Activated CD4-positive, alpha-beta T cell treated with anti-CD3 and anti-CD28 coated beads, Interleukin-2, Interleukin-4, amounts not matched to agents 100 ng/mL and 50 ng/mL, durations not matched to agents 16 hours and 8 hours (primary cell): Measurements from ENCODE around the gene CTLA4.

Source experiments
- DNase-seq: peaks from one replicate; pipeline ENCODE4 v3.0.0-alpha.2; 2020; ENCODE audit warnings: low spot score

Gene CTLA4

GRCh38 chr2:203867561-203868200 lies at the start of gene CTLA4:
Gene CTLA4 (plus strand): TSS chr2:203867771. CDS start chr2:203867943, 172 bp downstream.
- peak; percentile 83 for DNase-seq

GRCh38 chr2:203818656-203819055 lies 48.9 kb upstream of the CTLA4 start:
- DNase-seq = no peak

DNA sequence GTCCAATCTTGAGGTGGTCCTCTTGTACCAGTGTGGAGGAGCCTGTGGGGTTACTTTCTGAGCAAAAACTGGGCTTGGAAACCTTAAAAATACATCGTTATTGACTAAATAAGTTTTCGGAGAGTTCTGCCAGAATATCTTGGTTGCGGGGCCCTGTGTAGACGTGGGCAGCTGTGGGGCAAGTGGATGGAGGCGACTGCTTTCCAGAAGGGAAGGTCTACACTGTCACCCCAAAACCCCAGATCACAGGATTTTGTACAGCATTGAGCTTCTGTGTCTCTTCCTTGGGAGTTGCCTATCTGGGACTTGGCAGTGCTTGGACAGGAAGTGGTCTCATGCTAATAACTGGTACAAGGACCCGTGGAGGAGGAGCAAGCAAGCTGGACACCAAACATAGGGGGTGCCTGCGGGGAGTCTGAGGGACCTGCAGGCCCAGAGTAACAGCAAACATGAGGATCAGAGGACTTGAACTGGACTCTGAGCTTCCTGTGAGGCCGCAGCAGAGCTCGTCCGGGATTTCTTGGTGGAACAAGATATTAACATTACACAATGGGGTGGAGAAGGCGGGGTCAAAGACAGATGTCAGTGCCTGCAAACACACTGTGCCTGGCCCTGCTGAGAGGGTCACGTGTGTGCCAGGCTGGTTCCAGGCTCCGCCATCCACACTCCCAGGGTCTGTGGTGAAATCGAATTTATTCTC lies 48.0 kb upstream of the CTLA4 start:
- DNase-seq = no peak

- DNase-seq = no peak
Observed at GRCh38 chr2:203820969-203821368, 46.6 kb upstream of the CTLA4 start.

- no peak for DNase-seq
Observed at GRCh38 chr2:203822240-203822639, 45.3 kb upstream of the CTLA4 start.

GRCh38 chr2:203823173-203823572 lies 44.4 kb upstream of the CTLA4 start:
- DNase-seq = no peak

- no peak for DNase-seq
Observed at GRCh38 chr2:203824057-203824456, 43.5 kb upstream of the CTLA4 start.

- no peak for DNase-seq
Observed at GRCh38 chr2:203824603-203825002, 43.0 kb upstream of the CTLA4 start.

DNA sequence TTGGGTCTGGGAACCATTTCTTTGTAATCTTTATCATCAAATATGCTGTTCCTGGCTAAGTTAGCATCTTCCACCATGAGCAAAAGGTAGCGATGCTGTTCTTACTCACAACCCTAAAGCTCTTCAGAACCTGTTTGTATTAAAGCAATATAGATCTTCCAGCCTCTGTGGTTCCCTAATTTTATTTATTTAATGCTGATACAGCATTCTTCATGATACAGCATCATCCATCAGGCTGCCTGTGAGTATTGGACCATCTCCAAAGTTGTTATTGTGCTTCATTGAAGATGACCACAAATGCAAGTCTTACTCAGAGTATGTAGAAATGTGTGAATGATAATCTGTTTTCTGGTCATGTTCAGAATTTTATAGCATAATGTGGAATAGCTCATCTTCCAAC lies 40.9 kb upstream of the CTLA4 start:
- no peak for DNase-seq

GRCh38 chr2:203830304-203831055 lies 37.1 kb upstream of the CTLA4 start:
- DNase-seq = peak; percentile 85

DNA sequence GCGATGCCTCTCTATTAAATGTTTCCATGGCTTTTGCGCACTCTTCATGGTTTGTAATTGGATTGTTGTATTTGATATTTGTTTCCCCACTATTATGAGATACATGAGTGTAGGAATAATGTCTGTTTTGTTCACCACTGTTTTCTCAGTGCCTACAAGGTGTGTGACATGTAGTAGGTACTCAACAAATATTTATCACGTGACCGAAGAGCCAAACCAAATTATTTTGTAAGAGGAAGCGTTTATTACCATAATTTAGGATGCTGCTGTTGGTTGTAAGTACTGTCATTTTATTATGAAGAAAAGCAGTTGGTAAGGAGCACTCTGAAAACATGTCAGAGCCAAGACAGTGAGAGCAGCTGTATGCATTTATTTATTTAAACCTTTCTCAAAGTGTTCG lies 32.2 kb upstream of the CTLA4 start:
- no peak for DNase-seq

- DNase-seq = no peak
Observed at GRCh38 chr2:203835892-203836800, 31.4 kb upstream of the CTLA4 start.

- no peak for DNase-seq
Observed at GRCh38 chr2:203840655-203841205, 26.8 kb upstream of the CTLA4 start.

- no peak for DNase-seq
Observed at GRCh38 chr2:203841654-203842053, 25.9 kb upstream of the CTLA4 start.

DNA sequence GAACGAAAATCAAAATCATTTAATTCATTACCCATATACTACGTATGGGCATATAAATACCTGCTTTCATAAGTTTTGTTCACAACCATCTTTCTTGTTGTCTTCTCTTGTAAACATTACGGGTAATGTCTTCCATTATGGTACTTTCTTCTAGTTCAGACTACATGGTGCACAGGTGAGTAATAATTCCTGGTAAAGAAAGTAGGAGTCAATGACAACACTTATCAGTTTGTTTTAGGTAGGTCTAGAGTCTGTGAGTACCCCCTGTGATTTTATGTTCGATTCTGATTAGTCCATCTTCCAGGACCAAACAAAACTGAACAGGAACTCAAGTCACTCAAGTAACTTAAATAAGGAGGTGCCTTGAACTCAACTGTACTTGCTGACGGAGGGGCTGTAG lies 25.2 kb upstream of the CTLA4 start:
- DNase-seq = no peak

- DNase-seq = no peak
Observed at GRCh38 chr2:203846490-203847105, 21.0 kb upstream of the CTLA4 start.

- DNase-seq = no peak
Observed at GRCh38 chr2:203849010-203849409, 18.6 kb upstream of the CTLA4 start.

GRCh38 chr2:203852760-203853159 lies 14.8 kb upstream of the CTLA4 start:
- DNase-seq = no peak

DNA sequence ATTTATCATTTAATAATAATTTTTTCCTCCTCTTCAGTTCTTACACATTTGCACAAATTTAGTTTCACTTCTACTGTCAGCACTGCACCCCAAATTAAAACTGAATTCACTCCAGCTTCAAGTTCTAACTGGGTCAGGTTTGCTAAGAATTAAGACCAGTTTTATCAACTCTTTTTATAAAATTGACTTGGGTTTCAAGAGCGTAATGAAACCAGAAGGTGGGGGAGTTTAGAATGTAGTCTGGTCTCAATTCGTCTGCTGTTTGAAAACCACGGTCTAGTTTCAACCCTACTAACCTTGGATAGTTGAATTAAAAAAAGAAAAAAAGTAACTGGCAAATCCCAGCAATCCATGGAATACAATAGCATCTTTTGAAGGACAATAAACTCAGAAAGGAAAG lies 14.3 kb upstream of the CTLA4 start:
- no peak for DNase-seq

DNA sequence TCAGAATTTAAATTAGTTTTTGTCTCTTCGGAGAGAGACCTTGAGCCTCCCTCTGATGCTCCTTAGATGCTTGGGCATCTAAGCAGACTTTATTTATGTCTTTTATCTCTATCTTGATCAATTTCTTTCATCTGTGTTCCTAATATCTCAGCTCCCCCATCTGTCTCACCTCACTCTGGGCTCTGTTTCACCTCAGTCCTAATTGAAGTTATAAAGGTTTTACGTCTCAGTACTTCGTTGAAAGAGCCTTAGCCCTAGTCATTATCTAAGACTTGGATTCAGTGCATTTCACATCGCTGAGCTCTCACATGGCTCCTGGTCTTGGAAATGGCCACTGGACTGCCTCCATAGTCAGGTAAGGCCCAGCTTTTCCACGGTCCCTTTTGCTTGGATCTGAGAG lies 13.8 kb upstream of the CTLA4 start:
- no peak for DNase-seq

GRCh38 chr2:203855274-203855673 lies 12.3 kb upstream of the CTLA4 start:
- DNase-seq = no peak
